ENCODE data around the gene ZNF622. TPM values are rescaled to one million over a fixed set of nuclear protein-coding genes. Genes with fewer than 3 reads are reported as not detected.

The ZNF622 gene
- total RNA-seq, 1 donor from 2014 or later: 28.5 TPM

GRCh38 chr5:16487456-16487855 is 21.9 kb upstream of the ZNF622 start:
- peaks cover 2% of the 10 kb centered on the region for H3K27me3 Mint-ChIP-seq
- no peak for TF ChIP-seq CTCF (IDR thresholded peaks at IDR 0.05; ENCODE audit: unreplicated experiment)
- H3K36me3 Mint-ChIP-seq (ENCODE audit: insufficient read depth): no peaks in the 10 kb centered on the region
- no peaks in the 10 kb centered on the region for H3K9me3 Mint-ChIP-seq (ENCODE audit: low read depth)
- H3K4me3 Mint-ChIP-seq (ENCODE audit: low read depth): no peak overlapping the region
- H3K4me1 Mint-ChIP-seq (ENCODE audit: low read depth): peaks cover 8% of the 10 kb centered on the region
- no peak overlapping the region for H3K27ac Mint-ChIP-seq
- DNase-seq (ENCODE audit: low spot score, unreplicated experiment): no peak

- no peak overlapping the region for H3K27ac Mint-ChIP-seq
- no peak overlapping the region for H3K4me3 Mint-ChIP-seq (ENCODE audit: low read depth)
- H3K4me1 Mint-ChIP-seq (ENCODE audit: low read depth): peaks cover 8% of the 10 kb centered on the region
- peaks cover 2% of the 10 kb centered on the region for H3K27me3 Mint-ChIP-seq
- no peaks in the 10 kb centered on the region for H3K36me3 Mint-ChIP-seq (ENCODE audit: insufficient read depth)
- TF ChIP-seq CTCF (IDR thresholded peaks at IDR 0.05; ENCODE audit: unreplicated experiment): no peak
- no peak for DNase-seq (ENCODE audit: low spot score, unreplicated experiment)
- H3K9me3 Mint-ChIP-seq (ENCODE audit: low read depth): no peaks in the 10 kb centered on the region
Observed at GRCh38 chr5:16486711-16487111, 21.1 kb upstream of the ZNF622 start.

GRCh38 chr5:16485656-16486055 is 20.1 kb upstream of the ZNF622 start:
- no peak for DNase-seq (ENCODE audit: low spot score, unreplicated experiment)
- TF ChIP-seq CTCF (IDR thresholded peaks at IDR 0.05; ENCODE audit: unreplicated experiment): no peak
- H3K4me3 Mint-ChIP-seq (ENCODE audit: low read depth): no peak overlapping the region
- H3K36me3 Mint-ChIP-seq (ENCODE audit: insufficient read depth): no peaks in the 10 kb centered on the region
- no peaks in the 10 kb centered on the region for H3K27me3 Mint-ChIP-seq
- no peak overlapping the region for H3K27ac Mint-ChIP-seq
- peaks cover 8% of the 10 kb centered on the region for H3K4me1 Mint-ChIP-seq (ENCODE audit: low read depth)
- H3K9me3 Mint-ChIP-seq (ENCODE audit: low read depth): no peaks in the 10 kb centered on the region

GRCh38 chr5:16484081-16484480 is 18.5 kb upstream of the ZNF622 start:
- Mint-ChIP-seq H3K36me3 (ENCODE audit: insufficient read depth) (peaks cover 2% of the 10 kb centered on the region), H3K4me1 (ENCODE audit: low read depth) (peaks cover 8% of the 10 kb centered on the region), H3K4me3 (ENCODE audit: low read depth) (no peak overlapping the region)

GRCh38 chr5:16483361-16483760 is 17.8 kb upstream of the ZNF622 start:
- no peak for DNase-seq (ENCODE audit: low spot score, unreplicated experiment)
- peaks cover 2% of the 10 kb centered on the region for H3K36me3 Mint-ChIP-seq (ENCODE audit: insufficient read depth)
- H3K27ac Mint-ChIP-seq: no peak overlapping the region
- TF ChIP-seq CTCF (IDR thresholded peaks at IDR 0.05; ENCODE audit: unreplicated experiment): no peak
- H3K4me3 Mint-ChIP-seq (ENCODE audit: low read depth): no peak overlapping the region
- no peaks in the 10 kb centered on the region for H3K27me3 Mint-ChIP-seq
- peaks cover 3% of the 10 kb centered on the region for H3K9me3 Mint-ChIP-seq (ENCODE audit: low read depth)
- peaks cover 8% of the 10 kb centered on the region for H3K4me1 Mint-ChIP-seq (ENCODE audit: low read depth)

More at GRCh38 chr5:16484081-16484480, 18.5 kb upstream of the ZNF622 start:
- no peaks in the 10 kb centered on the region for H3K27me3 Mint-ChIP-seq
- DNase-seq (ENCODE audit: low spot score, unreplicated experiment): no peak
- peaks cover 3% of the 10 kb centered on the region for H3K9me3 Mint-ChIP-seq (ENCODE audit: low read depth)
- TF ChIP-seq CTCF (IDR thresholded peaks at IDR 0.05; ENCODE audit: unreplicated experiment): no peak
- no peak overlapping the region for H3K27ac Mint-ChIP-seq

All from progenitor cell of endocrine pancreas (in vitro differentiated cells).